ENCODE results near the gene ERFE.

ERFE gene

DNA sequence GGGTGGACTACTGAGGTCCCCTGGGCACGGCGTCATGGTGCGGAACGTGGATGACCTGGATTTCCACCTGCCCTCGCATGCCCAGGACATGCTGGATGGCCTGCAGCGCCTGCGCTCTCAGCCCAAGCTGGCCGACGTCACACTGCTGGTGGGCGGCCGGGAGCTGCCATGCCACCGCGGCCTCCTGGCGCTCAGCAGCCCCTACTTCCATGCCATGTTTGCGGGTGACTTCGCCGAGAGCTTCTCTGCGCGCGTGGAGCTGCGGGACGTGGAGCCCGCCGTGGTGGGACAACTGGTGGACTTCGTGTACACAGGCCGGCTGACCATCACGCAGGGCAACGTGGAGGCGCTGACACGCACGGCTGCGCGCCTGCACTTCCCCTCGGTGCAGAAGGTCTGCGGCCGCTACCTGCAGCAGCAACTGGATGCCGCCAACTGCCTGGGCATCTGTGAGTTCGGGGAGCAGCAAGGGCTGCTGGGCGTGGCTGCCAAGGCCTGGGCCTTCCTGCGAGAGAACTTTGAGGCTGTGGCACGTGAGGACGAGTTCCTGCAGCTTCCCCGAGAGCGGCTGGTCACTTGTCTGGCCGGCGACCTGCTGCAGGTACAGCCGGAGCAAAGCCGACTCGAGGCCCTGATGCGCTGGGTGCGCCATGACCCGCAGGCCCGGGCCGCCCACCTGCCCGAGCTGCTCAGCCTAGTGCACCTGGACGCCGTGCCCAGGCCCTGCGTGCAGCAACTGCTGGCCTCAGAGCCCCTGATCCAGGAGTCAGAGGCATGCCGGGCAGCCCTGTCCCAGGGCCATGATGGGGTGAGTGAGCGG is 17.8 kb upstream of the ERFE start:
- no peaks in the 10 kb centered on the region for H4K20me1 ChIP-seq (ENCODE audit: insufficient read depth, low read length)
- no peak for TF ChIP-seq EZH2 (IDR thresholded peaks at IDR 0.05; ENCODE audit: borderline replicate concordance, low read length)
- no peak for TF ChIP-seq CTCF (IDR thresholded peaks at IDR 0.05; ENCODE audit: low read length)
- peaks cover 26% of the 10 kb centered on the region; the same call in 1 of the 2 replicates for H3K27me3 ChIP-seq (ENCODE audit: insufficient read depth, low read length)

GRCh38 chr2:238141541-238142318 is 17.0 kb upstream of the ERFE start:
- Histone ChIP-seq H3K79me2 (ENCODE audit: insufficient read depth, low read length) (no peaks in the 10 kb centered on the region), H3K9me3 (ENCODE audit: low read length) (no peaks in the 10 kb centered on the region), H3K36me3 (ENCODE audit: insufficient read depth, low read length) (no peaks in the 10 kb centered on the region), H3K9me2 (ENCODE audit: low read depth, low read length) (no peaks in the 10 kb centered on the region), H3F3A (ENCODE audit: insufficient read depth, low read length) (no peaks in the 10 kb centered on the region), H3K4me1 (ENCODE audit: insufficient read depth, low read length, severe bottlenecking) (peaks cover 11% of the 10 kb centered on the region), H2AFZ (ENCODE audit: low read length) (no peak overlapping the region), H3K9ac (ENCODE audit: low read length) (no peak overlapping the region), H4K20me1 (ENCODE audit: insufficient read depth, low read length) (no peaks in the 10 kb centered on the region), H3K27me3 (ENCODE audit: insufficient read depth, low read length) (peaks cover 23% of the 10 kb centered on the region; the same call in 1 of the 2 replicates), H3K27ac (ENCODE audit: low read depth, low read length, poor library complexity, severe bottlenecking) (no peak overlapping the region), H3K4me2 (ENCODE audit: low read length) (no peak overlapping the region), H3K4me3 (ENCODE audit: low read depth, low read length, poor library complexity, severe bottlenecking) (no peak overlapping the region)
- TF ChIP-seq CTCF (IDR thresholded peaks at IDR 0.05; ENCODE audit: low read length): no peak
- no peak for TF ChIP-seq EZH2 (IDR thresholded peaks at IDR 0.05; ENCODE audit: borderline replicate concordance, low read length)

More for the DNA sequence above, 17.8 kb upstream of the ERFE start:
- H3K9ac ChIP-seq (ENCODE audit: low read length): no peak overlapping the region
- H3K4me1 ChIP-seq (ENCODE audit: insufficient read depth, low read length, severe bottlenecking): peaks cover 11% of the 10 kb centered on the region
- no peaks in the 10 kb centered on the region for H3K9me3 ChIP-seq (ENCODE audit: low read length)
- no peak overlapping the region for H2AFZ ChIP-seq (ENCODE audit: low read length)
- no peaks in the 10 kb centered on the region for H3K36me3 ChIP-seq (ENCODE audit: insufficient read depth, low read length)
- H3K4me2 ChIP-seq (ENCODE audit: low read length): no peak overlapping the region
- H3K4me3 ChIP-seq (ENCODE audit: low read depth, low read length, poor library complexity, severe bottlenecking): no peak overlapping the region
- H3K79me2 ChIP-seq (ENCODE audit: insufficient read depth, low read length): no peaks in the 10 kb centered on the region
- no peak overlapping the region for H3K27ac ChIP-seq (ENCODE audit: low read depth, low read length, poor library complexity, severe bottlenecking)
- no peaks in the 10 kb centered on the region for H3K9me2 ChIP-seq (ENCODE audit: low read depth, low read length)
- no peaks in the 10 kb centered on the region for H3F3A ChIP-seq (ENCODE audit: insufficient read depth, low read length)

GRCh38 chr2:238142382-238143205 is 16.2 kb upstream of the ERFE start:
- no peak overlapping the region for H3K9ac ChIP-seq (ENCODE audit: low read length)
- no peaks in the 10 kb centered on the region for H3F3A ChIP-seq (ENCODE audit: insufficient read depth, low read length)
- TF ChIP-seq CTCF (IDR thresholded peaks at IDR 0.05; ENCODE audit: low read length) (no peak), EZH2 (IDR thresholded peaks at IDR 0.05; ENCODE audit: borderline replicate concordance, low read length) (no peak)
- no peak overlapping the region for H2AFZ ChIP-seq (ENCODE audit: low read length)
- H4K20me1 ChIP-seq (ENCODE audit: insufficient read depth, low read length): no peaks in the 10 kb centered on the region
- no peaks in the 10 kb centered on the region for H3K9me3 ChIP-seq (ENCODE audit: low read length)
- no peak overlapping the region for H3K4me2 ChIP-seq (ENCODE audit: low read length)
- H3K27me3 ChIP-seq (ENCODE audit: insufficient read depth, low read length): peaks cover 21% of the 10 kb centered on the region; the same call in 1 of the 2 replicates
- no peak overlapping the region for H3K4me3 ChIP-seq (ENCODE audit: low read depth, low read length, poor library complexity, severe bottlenecking)
- H3K27ac ChIP-seq (ENCODE audit: low read depth, low read length, poor library complexity, severe bottlenecking): no peak overlapping the region
- H3K9me2 ChIP-seq (ENCODE audit: low read depth, low read length): no peaks in the 10 kb centered on the region
- no peaks in the 10 kb centered on the region for H3K79me2 ChIP-seq (ENCODE audit: insufficient read depth, low read length)
- H3K36me3 ChIP-seq (ENCODE audit: insufficient read depth, low read length): no peaks in the 10 kb centered on the region
- H3K4me1 ChIP-seq (ENCODE audit: insufficient read depth, low read length, severe bottlenecking): peaks cover 14% of the 10 kb centered on the region
